GM23338 (cell line): ENCODE results near the gene MTMR6. TPM values are rescaled to one million over a fixed set of nuclear protein-coding genes. Genes with fewer than 3 reads are reported as not detected.

ENCODE experiments used
- ATAC-seq: fragments of 200-7000 bp; cut with Tn5 transposase; 3 replicates; pipeline ENCODE4 v1.9.1; 2020
- DNase-seq: peaks from one replicate; pipeline ENCODE4 v3.0.0-alpha.2; 2015; ENCODE audit warnings: low spot score
- H2AFZ ChIP-seq: fragments of 200-600 bp; sonication (generic); 2 replicates; pipeline ENCODE4 v1.8.0; 2016; ENCODE audit warnings: antibody characterized with exemption, mild to moderate bottlenecking, moderate library complexity
- H3F3A ChIP-seq: fragments of 200-600 bp; sonication (generic); replicated peaks from 2 replicates; pipeline ENCODE4 v1.8.0; 2017; ENCODE audit warnings: antibody characterized with exemption, mixed run types, low read depth
- H3K27ac ChIP-seq: fragments of 200-600 bp; sonication (generic); 2 replicates; pipeline ENCODE4 v1.6.1; 2016; ENCODE audit warnings: low read depth
- H3K27me3 ChIP-seq: fragments of 200-600 bp; sonication (generic); 2 replicates; pipeline ENCODE4 v1.8.0; 2016; ENCODE audit warnings: mild to moderate bottlenecking, mixed run types, moderate library complexity; ENCODE audit not compliant: insufficient read depth
- H3K36me3 ChIP-seq: fragments of 200-600 bp; sonication (generic); 2 replicates; pipeline ENCODE4 v1.8.0; 2016; ENCODE audit warnings: mild to moderate bottlenecking; ENCODE audit not compliant: insufficient read depth
- H3K4me1 ChIP-seq: fragments of 200-600 bp; sonication (generic); 2 replicates; pipeline ENCODE4 v1.8.0; 2016; ENCODE audit warnings: mild to moderate bottlenecking, moderate library complexity; ENCODE audit not compliant: insufficient read depth
- H3K4me2 ChIP-seq: fragments of 200-600 bp; sonication (generic); 2 replicates; pipeline ENCODE4 v1.7.1; 2017; ENCODE audit warnings: mixed run types
- H3K4me3 ChIP-seq: fragments of 200-600 bp; sonication (generic); 2 replicates; pipeline ENCODE4 v1.6.1; 2016; ENCODE audit warnings: mixed run types
- H3K79me2 ChIP-seq: fragments of 200-600 bp; sonication (generic); replicated peaks from 2 replicates; pipeline ENCODE4 v1.8.0; 2017; ENCODE audit warnings: mild to moderate bottlenecking; ENCODE audit not compliant: insufficient read depth
- H3K9me2 ChIP-seq: fragments of 200-600 bp; sonication (generic); 2 replicates; pipeline ENCODE4 v1.8.0; 2017; ENCODE audit not compliant: insufficient read depth
- H4K20me1 ChIP-seq: fragments of 200-600 bp; sonication (generic); replicated peaks from 2 replicates; pipeline ENCODE4 v1.8.0; 2017; ENCODE audit warnings: mild to moderate bottlenecking; ENCODE audit not compliant: insufficient read depth
- H3K27ac Mint-ChIP-seq: 2 replicates; pipeline ENCODE4 v1.8.0; 2020; ENCODE audit warnings: inconsistent platforms, mild to moderate bottlenecking, moderate library complexity, mixed read lengths
- H3K27me3 Mint-ChIP-seq: 3 replicates; pipeline ENCODE4 v1.8.0; 2022; ENCODE audit warnings: low read depth, mild to moderate bottlenecking, moderate library complexity, mixed read lengths, inconsistent platforms; ENCODE audit not compliant: insufficient read depth, poor library complexity
- H3K36me3 Mint-ChIP-seq: 3 replicates; pipeline ENCODE4 v1.8.0; 2021; ENCODE audit warnings: low read depth, mild to moderate bottlenecking, inconsistent platforms, moderate library complexity, mixed read lengths
- H3K4me1 Mint-ChIP-seq: 3 replicates; pipeline ENCODE4 v1.8.0; 2020; ENCODE audit warnings: mild to moderate bottlenecking, inconsistent platforms, mixed read lengths
- H3K4me3 Mint-ChIP-seq: 3 replicates; pipeline ENCODE4 v1.8.0; 2021; ENCODE audit warnings: moderate library complexity, mild to moderate bottlenecking, inconsistent platforms, mixed read lengths
- H3K9me3 Mint-ChIP-seq: 3 replicates; pipeline ENCODE4 v1.8.0; 2020; ENCODE audit warnings: moderate library complexity, mild to moderate bottlenecking, inconsistent platforms, mixed read lengths
- CREB1 ChIP-seq: fragments of 250-450 bp; sonication (Bioruptor Pico); IDR thresholded peaks from 2 replicates; pipeline ENCODE4 v1.5.0; 2020; ENCODE audit warnings: low read depth, mild to moderate bottlenecking, moderate library complexity
- EZH2 ChIP-seq: fragments of 200-600 bp; sonication (generic); IDR thresholded peaks from one replicate; pipeline ENCODE4 v1.8.0; 2017; ENCODE audit warnings: antibody characterized with exemption, mild to moderate bottlenecking, low read depth; ENCODE audit not compliant: unreplicated experiment
- EZH2phosphoT487 ChIP-seq: fragments of 200-600 bp; sonication (generic); IDR thresholded peaks from one replicate; pipeline ENCODE4 v1.8.1; 2018; ENCODE audit warnings: antibody characterized with exemption; ENCODE audit not compliant: unreplicated experiment
- JUNB ChIP-seq: IDR thresholded peaks from one replicate; pipeline ENCODE4 v1.6.1; 2016; ENCODE audit warnings: antibody characterized with exemption; ENCODE audit not compliant: unreplicated experiment
- NANOG ChIP-seq: IDR thresholded peaks from 2 replicates; pipeline ENCODE4 v1.6.1; 2016; ENCODE audit warnings: antibody characterized with exemption, borderline replicate concordance
- POLR2AphosphoS5 ChIP-seq: IDR thresholded peaks from 2 replicates; pipeline ENCODE4 v1.6.1; 2016; ENCODE audit warnings: antibody characterized with exemption, low read depth
- STAT1 ChIP-seq: IDR thresholded peaks from one replicate; pipeline ENCODE4 v1.6.1; 2016; ENCODE audit warnings: antibody characterized with exemption; ENCODE audit not compliant: unreplicated experiment
- ZNF114 ChIP-seq: fragments of 250-450 bp; sonication (Bioruptor Pico); IDR thresholded peaks from 2 replicates; pipeline ENCODE4 v1.5.0; 2020; ENCODE audit warnings: mild to moderate bottlenecking, moderate library complexity
- ZNF331 ChIP-seq: fragments of 250-450 bp; sonication (Bioruptor Pico); IDR thresholded peaks from 2 replicates; pipeline ENCODE4 v1.5.0; 2020; ENCODE audit warnings: low read depth, mild to moderate bottlenecking, moderate library complexity
- ZNF462 ChIP-seq: fragments of 250-450 bp; sonication (Bioruptor Pico); IDR thresholded peaks from 2 replicates; pipeline ENCODE4 v1.5.0; 2020; ENCODE audit warnings: mild to moderate bottlenecking, moderate library complexity
- polyA plus RNA-seq: library from polyadenylated mRNA; unstranded; fragments of >200 nt; fragmentation: Nextera tagmentation; extraction: Ambion mirVana; gene quantifications from 2 replicates; pipeline ENCODE4 v1.2.1, GENCODE V29; 2016
- total RNA-seq: library from RNA; depleted of rRNA; stranded (reverse); fragments of >200 nt; shearing (Covaris generic); gene quantifications from 2 replicates; pipeline ENCODE4 v1.2.3, GENCODE V29; 2014
- TF ChIP-seq, protein P1 (sequence below): IDR thresholded peaks from one replicate; pipeline ENCODE4 v1.6.1; 2018; ENCODE audit warnings: antibody characterized with exemption; ENCODE audit not compliant: unreplicated experiment
- TF ChIP-seq, protein P2 (sequence below): IDR thresholded peaks from 2 replicates; pipeline ENCODE4 v1.6.1; 2016; ENCODE audit warnings: antibody characterized with exemption
- TF ChIP-seq, protein P3 (sequence below), 2 experiments: fragments of 200-600 bp in 1 of 2; sonication (generic) in 1 of 2; conservative IDR thresholded peaks; 2 replicates each; pipeline versions ENCODE4 v1.5.1 to v1.6.1; 2016 to 2017; ENCODE audit warnings: antibody characterized with exemption in 2 of 2, low read depth in 2 of 2, mild to moderate bottlenecking in 2 of 2, moderate library complexity in 1 of 2

MTMR6 gene
- total and polyA plus RNA-seq, 2 experiments from 2014 or later, result 4.6 to 9.5 TPM

DNA sequence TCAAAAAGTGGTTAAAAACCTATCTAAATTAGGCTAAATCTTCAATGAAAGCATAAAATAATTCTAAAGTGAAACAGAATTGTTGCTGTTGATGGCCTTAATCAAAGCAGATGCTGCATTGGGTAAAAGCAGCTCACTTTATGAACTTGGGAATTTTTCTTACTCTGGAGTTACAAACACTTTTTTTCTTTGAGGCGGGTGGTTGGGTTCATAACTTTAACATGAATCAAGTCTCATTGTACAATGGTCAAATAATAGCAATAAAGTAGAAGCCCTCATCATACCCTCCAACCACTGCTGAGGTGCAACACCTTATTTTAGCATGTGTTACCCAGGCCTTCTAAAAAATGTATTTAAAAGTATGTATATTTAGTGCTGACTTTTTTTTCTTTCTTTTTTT lies 43.3 kb upstream of the MTMR6 start:
- no peak for DNase-seq
- H3K4me1 ChIP-seq, result no peaks in the 10 kb centered on the region
- Mint-ChIP-seq H3K9me3 (no peaks in the 10 kb centered on the region), H3K4me3 (no peak overlapping the region), H3K27ac (no peak overlapping the region), H3K36me3 (peaks cover 56% of the 10 kb centered on the region), H3K27me3 (no peaks in the 10 kb centered on the region), H3K4me1 (no peaks in the 10 kb centered on the region)
- no peak overlapping the region for H2AFZ ChIP-seq
- ATAC-seq, result no peak
- H3K27ac ChIP-seq, result no peak overlapping the region
- no peak overlapping the region for H3K4me2 ChIP-seq
- peaks cover 61% of the 10 kb centered on the region for H3K36me3 ChIP-seq
- no peaks in the 10 kb centered on the region for H3F3A ChIP-seq
- no peak for TF ChIP-seq ZNF331 (CRISPR knock-in tag)
- TF ChIP-seq ZNF462 (CRISPR knock-in tag), result no peak
- TF ChIP-seq JUNB, result no peak
- no peak for TF ChIP-seq EZH2phosphoT487
- TF ChIP-seq, protein P1, sequence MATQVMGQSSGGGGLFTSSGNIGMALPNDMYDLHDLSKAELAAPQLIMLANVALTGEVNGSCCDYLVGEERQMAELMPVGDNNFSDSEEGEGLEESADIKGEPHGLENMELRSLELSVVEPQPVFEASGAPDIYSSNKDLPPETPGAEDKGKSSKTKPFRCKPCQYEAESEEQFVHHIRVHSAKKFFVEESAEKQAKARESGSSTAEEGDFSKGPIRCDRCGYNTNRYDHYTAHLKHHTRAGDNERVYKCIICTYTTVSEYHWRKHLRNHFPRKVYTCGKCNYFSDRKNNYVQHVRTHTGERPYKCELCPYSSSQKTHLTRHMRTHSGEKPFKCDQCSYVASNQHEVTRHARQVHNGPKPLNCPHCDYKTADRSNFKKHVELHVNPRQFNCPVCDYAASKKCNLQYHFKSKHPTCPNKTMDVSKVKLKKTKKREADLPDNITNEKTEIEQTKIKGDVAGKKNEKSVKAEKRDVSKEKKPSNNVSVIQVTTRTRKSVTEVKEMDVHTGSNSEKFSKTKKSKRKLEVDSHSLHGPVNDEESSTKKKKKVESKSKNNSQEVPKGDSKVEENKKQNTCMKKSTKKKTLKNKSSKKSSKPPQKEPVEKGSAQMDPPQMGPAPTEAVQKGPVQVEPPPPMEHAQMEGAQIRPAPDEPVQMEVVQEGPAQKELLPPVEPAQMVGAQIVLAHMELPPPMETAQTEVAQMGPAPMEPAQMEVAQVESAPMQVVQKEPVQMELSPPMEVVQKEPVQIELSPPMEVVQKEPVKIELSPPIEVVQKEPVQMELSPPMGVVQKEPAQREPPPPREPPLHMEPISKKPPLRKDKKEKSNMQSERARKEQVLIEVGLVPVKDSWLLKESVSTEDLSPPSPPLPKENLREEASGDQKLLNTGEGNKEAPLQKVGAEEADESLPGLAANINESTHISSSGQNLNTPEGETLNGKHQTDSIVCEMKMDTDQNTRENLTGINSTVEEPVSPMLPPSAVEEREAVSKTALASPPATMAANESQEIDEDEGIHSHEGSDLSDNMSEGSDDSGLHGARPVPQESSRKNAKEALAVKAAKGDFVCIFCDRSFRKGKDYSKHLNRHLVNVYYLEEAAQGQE, result no peak
- TF ChIP-seq, protein P2, sequence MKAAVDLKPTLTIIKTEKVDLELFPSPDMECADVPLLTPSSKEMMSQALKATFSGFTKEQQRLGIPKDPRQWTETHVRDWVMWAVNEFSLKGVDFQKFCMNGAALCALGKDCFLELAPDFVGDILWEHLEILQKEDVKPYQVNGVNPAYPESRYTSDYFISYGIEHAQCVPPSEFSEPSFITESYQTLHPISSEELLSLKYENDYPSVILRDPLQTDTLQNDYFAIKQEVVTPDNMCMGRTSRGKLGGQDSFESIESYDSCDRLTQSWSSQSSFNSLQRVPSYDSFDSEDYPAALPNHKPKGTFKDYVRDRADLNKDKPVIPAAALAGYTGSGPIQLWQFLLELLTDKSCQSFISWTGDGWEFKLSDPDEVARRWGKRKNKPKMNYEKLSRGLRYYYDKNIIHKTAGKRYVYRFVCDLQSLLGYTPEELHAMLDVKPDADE, result no peak
- no peak for TF ChIP-seq STAT1
- TF ChIP-seq ZNF114, result no peak
- TF ChIP-seq, protein P3, sequence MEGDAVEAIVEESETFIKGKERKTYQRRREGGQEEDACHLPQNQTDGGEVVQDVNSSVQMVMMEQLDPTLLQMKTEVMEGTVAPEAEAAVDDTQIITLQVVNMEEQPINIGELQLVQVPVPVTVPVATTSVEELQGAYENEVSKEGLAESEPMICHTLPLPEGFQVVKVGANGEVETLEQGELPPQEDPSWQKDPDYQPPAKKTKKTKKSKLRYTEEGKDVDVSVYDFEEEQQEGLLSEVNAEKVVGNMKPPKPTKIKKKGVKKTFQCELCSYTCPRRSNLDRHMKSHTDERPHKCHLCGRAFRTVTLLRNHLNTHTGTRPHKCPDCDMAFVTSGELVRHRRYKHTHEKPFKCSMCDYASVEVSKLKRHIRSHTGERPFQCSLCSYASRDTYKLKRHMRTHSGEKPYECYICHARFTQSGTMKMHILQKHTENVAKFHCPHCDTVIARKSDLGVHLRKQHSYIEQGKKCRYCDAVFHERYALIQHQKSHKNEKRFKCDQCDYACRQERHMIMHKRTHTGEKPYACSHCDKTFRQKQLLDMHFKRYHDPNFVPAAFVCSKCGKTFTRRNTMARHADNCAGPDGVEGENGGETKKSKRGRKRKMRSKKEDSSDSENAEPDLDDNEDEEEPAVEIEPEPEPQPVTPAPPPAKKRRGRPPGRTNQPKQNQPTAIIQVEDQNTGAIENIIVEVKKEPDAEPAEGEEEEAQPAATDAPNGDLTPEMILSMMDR (conservative IDR thresholded peaks at IDR 0.05; ENCODE audit: low read depth in 2 of 2), result no peak
- no peak for TF ChIP-seq NANOG
- no peak for TF ChIP-seq EZH2
- no peak for TF ChIP-seq CREB1
- TF ChIP-seq POLR2AphosphoS5, result no peak
- no peaks in the 10 kb centered on the region for H3K27me3 ChIP-seq
- no peak overlapping the region for H3K4me3 ChIP-seq
- peaks cover 12% of the 10 kb centered on the region for H3K79me2 ChIP-seq
- H3K9me2 ChIP-seq, result no peaks in the 10 kb centered on the region
- H4K20me1 ChIP-seq, result peaks cover 4% of the 10 kb centered on the region; the same call in 1 of the 2 replicates
